Liver (tissue), 3 donors: Measurements from ENCODE around the gene SLC9A1.

ENCODE experiments used
- CTCF ChIP-seq: fragments of 150-350 bp; IDR thresholded peaks from 2 replicates; pipeline ENCODE4 v1.5.1; 2017; ENCODE audit warnings: improper control_type of control experiment, low read depth, low read length; ENCODE audit not compliant: missing input control
- EGR1 ChIP-seq, 2 donors: IDR thresholded peaks; 2 replicates each; pipeline ENCODE4 v1.6.1; 2016 to 2018; ENCODE audit warnings: antibody characterized with exemption in 2 of 2, low read depth in 2 of 2
- GABPA ChIP-seq, 2 donors: IDR thresholded peaks in 1 of 2; conservative IDR thresholded peaks in 1 of 2; 2 replicates each; pipeline ENCODE4 v1.6.1; 2016; ENCODE audit warnings: antibody characterized with exemption in 2 of 2, mild to moderate bottlenecking in 1 of 2, moderate library complexity in 1 of 2
- HNF4A ChIP-seq, 2 donors: conservative IDR thresholded peaks; 2 replicates each; pipeline ENCODE4 v1.6.1; 2016; ENCODE audit warnings: antibody characterized with exemption in 2 of 2, mild to moderate bottlenecking in 2 of 2
- MAX ChIP-seq: IDR thresholded peaks from 2 replicates; pipeline ENCODE4 v1.6.1; 2016; ENCODE audit warnings: antibody characterized with exemption
- RAD21 ChIP-seq, 2 donors: IDR thresholded peaks; 2 replicates each; pipeline ENCODE4 v1.6.1; 2016; ENCODE audit warnings: antibody characterized with exemption in 2 of 2, mild to moderate bottlenecking in 2 of 2
- SP1 ChIP-seq: IDR thresholded peaks from 2 replicates; pipeline ENCODE4 v1.6.1; 2018; ENCODE audit warnings: antibody characterized with exemption, mild to moderate bottlenecking
- TAF1 ChIP-seq: conservative IDR thresholded peaks from 2 replicates; pipeline ENCODE4 v1.6.1; 2016; ENCODE audit warnings: antibody characterized with exemption, mild to moderate bottlenecking
- TF ChIP-seq, protein P1 (sequence below): IDR thresholded peaks from 2 replicates; pipeline ENCODE4 v1.6.1; 2016; ENCODE audit warnings: antibody characterized with exemption, mild to moderate bottlenecking
- TF ChIP-seq, protein P2 (sequence below): IDR thresholded peaks from 2 replicates; pipeline ENCODE4 v1.6.1; 2016; ENCODE audit warnings: antibody characterized with exemption
- donor health status: healthy.
- donor health status: healthy.

- no peak for TF ChIP-seq HNF4A (conservative IDR thresholded peaks at IDR 0.05)
- no peak for TF ChIP-seq MAX
- TF ChIP-seq CTCF, result no peak
- TF ChIP-seq RAD21 (IDR thresholded peaks at IDR 0.05), result no peak
- no peak for TF ChIP-seq GABPA (IDR thresholded peaks at IDR 0.05 in 1 of 2, conservative IDR thresholded peaks at IDR 0.05 in 1 of 2)
- no peak for TF ChIP-seq TAF1
- TF ChIP-seq, protein P1, sequence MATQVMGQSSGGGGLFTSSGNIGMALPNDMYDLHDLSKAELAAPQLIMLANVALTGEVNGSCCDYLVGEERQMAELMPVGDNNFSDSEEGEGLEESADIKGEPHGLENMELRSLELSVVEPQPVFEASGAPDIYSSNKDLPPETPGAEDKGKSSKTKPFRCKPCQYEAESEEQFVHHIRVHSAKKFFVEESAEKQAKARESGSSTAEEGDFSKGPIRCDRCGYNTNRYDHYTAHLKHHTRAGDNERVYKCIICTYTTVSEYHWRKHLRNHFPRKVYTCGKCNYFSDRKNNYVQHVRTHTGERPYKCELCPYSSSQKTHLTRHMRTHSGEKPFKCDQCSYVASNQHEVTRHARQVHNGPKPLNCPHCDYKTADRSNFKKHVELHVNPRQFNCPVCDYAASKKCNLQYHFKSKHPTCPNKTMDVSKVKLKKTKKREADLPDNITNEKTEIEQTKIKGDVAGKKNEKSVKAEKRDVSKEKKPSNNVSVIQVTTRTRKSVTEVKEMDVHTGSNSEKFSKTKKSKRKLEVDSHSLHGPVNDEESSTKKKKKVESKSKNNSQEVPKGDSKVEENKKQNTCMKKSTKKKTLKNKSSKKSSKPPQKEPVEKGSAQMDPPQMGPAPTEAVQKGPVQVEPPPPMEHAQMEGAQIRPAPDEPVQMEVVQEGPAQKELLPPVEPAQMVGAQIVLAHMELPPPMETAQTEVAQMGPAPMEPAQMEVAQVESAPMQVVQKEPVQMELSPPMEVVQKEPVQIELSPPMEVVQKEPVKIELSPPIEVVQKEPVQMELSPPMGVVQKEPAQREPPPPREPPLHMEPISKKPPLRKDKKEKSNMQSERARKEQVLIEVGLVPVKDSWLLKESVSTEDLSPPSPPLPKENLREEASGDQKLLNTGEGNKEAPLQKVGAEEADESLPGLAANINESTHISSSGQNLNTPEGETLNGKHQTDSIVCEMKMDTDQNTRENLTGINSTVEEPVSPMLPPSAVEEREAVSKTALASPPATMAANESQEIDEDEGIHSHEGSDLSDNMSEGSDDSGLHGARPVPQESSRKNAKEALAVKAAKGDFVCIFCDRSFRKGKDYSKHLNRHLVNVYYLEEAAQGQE, result no peak
- TF ChIP-seq, protein P2, sequence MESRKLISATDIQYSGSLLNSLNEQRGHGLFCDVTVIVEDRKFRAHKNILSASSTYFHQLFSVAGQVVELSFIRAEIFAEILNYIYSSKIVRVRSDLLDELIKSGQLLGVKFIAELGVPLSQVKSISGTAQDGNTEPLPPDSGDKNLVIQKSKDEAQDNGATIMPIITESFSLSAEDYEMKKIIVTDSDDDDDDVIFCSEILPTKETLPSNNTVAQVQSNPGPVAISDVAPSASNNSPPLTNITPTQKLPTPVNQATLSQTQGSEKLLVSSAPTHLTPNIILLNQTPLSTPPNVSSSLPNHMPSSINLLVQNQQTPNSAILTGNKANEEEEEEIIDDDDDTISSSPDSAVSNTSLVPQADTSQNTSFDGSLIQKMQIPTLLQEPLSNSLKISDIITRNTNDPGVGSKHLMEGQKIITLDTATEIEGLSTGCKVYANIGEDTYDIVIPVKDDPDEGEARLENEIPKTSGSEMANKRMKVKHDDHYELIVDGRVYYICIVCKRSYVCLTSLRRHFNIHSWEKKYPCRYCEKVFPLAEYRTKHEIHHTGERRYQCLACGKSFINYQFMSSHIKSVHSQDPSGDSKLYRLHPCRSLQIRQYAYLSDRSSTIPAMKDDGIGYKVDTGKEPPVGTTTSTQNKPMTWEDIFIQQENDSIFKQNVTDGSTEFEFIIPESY, result no peak
- TF ChIP-seq SP1, result no peak
- no peak for TF ChIP-seq EGR1 (IDR thresholded peaks at IDR 0.05; ENCODE audit: low read depth in 2 of 2)
Measured at GRCh38 chr1:27113861-27114260, 41.1 kb downstream of the SLC9A1 start.
